Caco-2 (cell line): ENCODE results near the gene WARS2. TPM values are rescaled to one million over a fixed set of nuclear protein-coding genes. Genes with fewer than 3 reads are reported as not detected.

Experiments used
- BruUV-seq: library from RNA; stranded (reverse); fragments of 400-500 nt; replicated peaks from 2 replicates; lab custom pipeline; 2021; lab: Mats Ljungman, UMichigan
- CTCF ChIA-PET: fragments of 300-600 bp; sonication (Branson Sonifier 250); formaldehyde crosslinking; loops from one replicate; lab custom pipeline; 2022; ENCODE audit warnings: antibody characterized with exemption; lab: Charles Lee
- POLR2A ChIA-PET: fragments of 300-600 bp; sonication (Branson Sonifier 250); formaldehyde crosslinking; loops from one replicate; lab custom pipeline; 2022; ENCODE audit warnings: antibody characterized with exemption; lab: Charles Lee
- DNase-seq, 2 experiments: peaks; one replicate each; pipeline versions ENCODE4 v3.0.0 to v3.0.0-alpha.2; 2020 to 2022
- H3K27me3 ChIP-seq: replicated peaks from 2 replicates; pipeline ENCODE4 v1.6.0; 2011; ENCODE audit warnings: low read length; ENCODE audit not compliant: control insufficient read depth, insufficient read depth
- H3K36me3 ChIP-seq: 2 replicates; pipeline ENCODE4 v1.5.1; 2011; ENCODE audit warnings: low read length; ENCODE audit not compliant: control insufficient read depth, insufficient read depth
- H3K4me1 ChIP-seq: fragments of 250-450 bp; sonication (Bioruptor Pico); 2 replicates; pipeline ENCODE4 v1.5.1; 2020; ENCODE audit warnings: mild to moderate bottlenecking
- H3K4me3 ChIP-seq: 2 replicates; pipeline ENCODE4 v1.5.1; 2011; ENCODE audit warnings: low read depth, mild to moderate bottlenecking, control low read depth, low read length
- H3K9me3 ChIP-seq: fragments of 250-450 bp; sonication (Bioruptor Pico); 2 replicates; pipeline ENCODE4 v1.5.1; 2020; ENCODE audit warnings: mild to moderate bottlenecking, moderate library complexity
- H3K27ac Mint-ChIP-seq: one replicate; pipeline ENCODE4 v1.8.0; 2022; ENCODE audit warnings: mixed read lengths; ENCODE audit not compliant: unreplicated experiment
- H3K27me3 Mint-ChIP-seq: one replicate; pipeline ENCODE4 v1.8.0; 2022; ENCODE audit warnings: mixed read lengths; ENCODE audit not compliant: insufficient read depth, unreplicated experiment
- H3K36me3 Mint-ChIP-seq: one replicate; pipeline ENCODE4 v1.8.0; 2022; ENCODE audit warnings: mild to moderate bottlenecking, mixed read lengths; ENCODE audit not compliant: insufficient read depth, unreplicated experiment
- H3K4me1 Mint-ChIP-seq: one replicate; pipeline ENCODE4 v1.8.0; 2022; ENCODE audit warnings: low read depth, mixed read lengths; ENCODE audit not compliant: unreplicated experiment
- H3K4me3 Mint-ChIP-seq: one replicate; pipeline ENCODE4 v1.8.0; 2022; ENCODE audit warnings: mild to moderate bottlenecking, moderate library complexity, mixed read lengths; ENCODE audit not compliant: unreplicated experiment
- H3K9me3 Mint-ChIP-seq: one replicate; pipeline ENCODE4 v1.8.0; 2022; ENCODE audit warnings: mixed read lengths; ENCODE audit not compliant: unreplicated experiment
- CTCF ChIP-seq, 2 experiments: fragments of 200-600 bp in 1 of 2; IDR thresholded peaks; 1 replicate in 1 of 2; 2 replicates in 1 of 2; pipeline versions ENCODE4 v1.5.1 to v1.8.0; 2011 to 2022; ENCODE audit warnings: antibody characterized with exemption in 1 of 2, control low read depth in 1 of 2, inconsistent platforms in 1 of 2, low read depth in 1 of 2, low read length in 1 of 2, mild to moderate bottlenecking in 1 of 2, moderate library complexity in 1 of 2; ENCODE audit not compliant: insufficient read depth in 1 of 2, severe bottlenecking in 1 of 2, unreplicated experiment in 1 of 2
- intact Hi-C: fragments of 100-400 bp; cut with micrococcal nuclease; formaldehyde crosslinking; loops from one replicate; pipeline ENCODE4 v1.10.0; 2022; ENCODE audit not compliant: unreplicated experiment
- total RNA-seq: library from RNA; stranded (reverse); gene quantifications from 2 replicates; pipeline ENCODE4 v1.2.3, GENCODE V29; 2022

Gene WARS2
- total RNA-seq, 1 experiment from 2014 or later: 11.9 TPM

- CTCF ChIA-PET: no interaction called here
- Mint-ChIP-seq H3K36me3 (no peaks in the 10 kb centered on the region), H3K9me3 (no peaks in the 10 kb centered on the region), H3K27ac (no peak overlapping the region), H3K4me1 (no peaks in the 10 kb centered on the region), H3K4me3 (no peak overlapping the region), H3K27me3 (no peaks in the 10 kb centered on the region)
- no peak overlapping the region for H3K4me3 ChIP-seq
- no peak for DNase-seq
- BruUV-seq: no TSS peak
- no peaks in the 10 kb centered on the region for H3K36me3 ChIP-seq
- no peaks in the 10 kb centered on the region for H3K27me3 ChIP-seq
- intact Hi-C loops: no loop called here
- POLR2A ChIA-PET: no interaction called here
- no peak for TF ChIP-seq CTCF (IDR thresholded peaks at IDR 0.05; ENCODE audit: insufficient read depth in 1 of 2, low read depth in 1 of 2, low read length in 1 of 2, severe bottlenecking in 1 of 2, unreplicated experiment in 1 of 2)
- H3K4me1 ChIP-seq: no peaks in the 10 kb centered on the region
- H3K9me3 ChIP-seq: no peaks in the 10 kb centered on the region
Measured at GRCh38 chr1:119026956-119027355, 113.5 kb downstream of the WARS2 start.

GRCh38 chr1:119015547-119015946, 124.9 kb downstream of the WARS2 start:
- TF ChIP-seq CTCF (IDR thresholded peaks at IDR 0.05; ENCODE audit: insufficient read depth in 1 of 2, low read depth in 1 of 2, low read length in 1 of 2, severe bottlenecking in 1 of 2, unreplicated experiment in 1 of 2): no peak
- Mint-ChIP-seq H3K9me3 (peaks cover 11% of the 10 kb centered on the region), H3K4me3 (no peak overlapping the region), H3K27me3 (no peaks in the 10 kb centered on the region), H3K27ac (no peak overlapping the region), H3K4me1 (no peaks in the 10 kb centered on the region), H3K36me3 (no peaks in the 10 kb centered on the region)
- no peaks in the 10 kb centered on the region for H3K4me1 ChIP-seq
- ChIA-PET CTCF (no interaction called here), POLR2A (no interaction called here)
- no peaks in the 10 kb centered on the region for H3K27me3 ChIP-seq
- H3K36me3 ChIP-seq: no peaks in the 10 kb centered on the region
- no peaks in the 10 kb centered on the region for H3K9me3 ChIP-seq
- no TSS peak for BruUV-seq
- DNase-seq: no peak
- intact Hi-C loops: no loop called here
- H3K4me3 ChIP-seq: no peak overlapping the region

GRCh38 chr1:119012383-119012782, 128.1 kb downstream of the WARS2 start:
- no peaks in the 10 kb centered on the region for H3K9me3 Mint-ChIP-seq
- no TSS peak for BruUV-seq
- Histone ChIP-seq H3K9me3 (no peaks in the 10 kb centered on the region), H3K4me1 (no peaks in the 10 kb centered on the region), H3K4me3 (no peak overlapping the region), H3K36me3 (no peaks in the 10 kb centered on the region), H3K27me3 (no peaks in the 10 kb centered on the region)
- H3K27me3 Mint-ChIP-seq: no peaks in the 10 kb centered on the region
- H3K27ac Mint-ChIP-seq: no peak overlapping the region
- H3K36me3 Mint-ChIP-seq: no peaks in the 10 kb centered on the region
- ChIA-PET CTCF (no interaction called here), POLR2A (no interaction called here)
- TF ChIP-seq CTCF (IDR thresholded peaks at IDR 0.05; ENCODE audit: insufficient read depth in 1 of 2, low read depth in 1 of 2, low read length in 1 of 2, severe bottlenecking in 1 of 2, unreplicated experiment in 1 of 2): no peak
- no peak for DNase-seq
- no peak overlapping the region for H3K4me3 Mint-ChIP-seq
- no peaks in the 10 kb centered on the region for H3K4me1 Mint-ChIP-seq
- intact Hi-C loops: no loop called here
